Upper lobe of right lung (tissue), 1 donor: ENCODE data around the gene HRH2. TPM values are rescaled to one million over a fixed set of nuclear protein-coding genes. Genes with fewer than 3 reads are reported as not detected.

ENCODE experiments used
- ATAC-seq: fragments of 200-7000 bp; cut with Tn5 transposase; one replicate; pipeline ENCODE4 v1.9.1; 2020; ENCODE audit warnings: mild to moderate bottlenecking, moderate library complexity
- DNase-seq: peaks from one replicate; pipeline ENCODE4 v3.0.0-alpha.2; 2020
- H3K27ac ChIP-seq: fragments of 200-600 bp; one replicate; pipeline ENCODE4 v1.8.0; 2022
- H3K27me3 ChIP-seq: fragments of 200-600 bp; one replicate; pipeline ENCODE4 v1.8.0; 2022; ENCODE audit warnings: mild to moderate bottlenecking
- H3K36me3 ChIP-seq: fragments of 200-600 bp; one replicate; pipeline ENCODE4 v1.8.0; 2022
- H3K4me1 ChIP-seq: fragments of 200-600 bp; one replicate; pipeline ENCODE4 v1.8.0; 2022
- H3K4me3 ChIP-seq: fragments of 200-600 bp; one replicate; pipeline ENCODE4 v1.8.0; 2022; ENCODE audit warnings: mild to moderate bottlenecking
- H3K9me3 ChIP-seq: fragments of 200-600 bp; one replicate; pipeline ENCODE4 v1.8.0; 2022
- intact Hi-C: fragments of 100-400 bp; cut with DNase I; formaldehyde crosslinking; loops from one replicate; pipeline ENCODE4 v1.11.0; 2022
- total RNA-seq: library from RNA; stranded (reverse); fragmentation: NEBNext Ultra II Directional; extraction: Animal tissue kit (Norgen Biotek cat#: 25700); gene quantifications from one replicate; pipeline ENCODE4 v1.2.1, GENCODE V29; 2021
- TF ChIP-seq, protein P1 (sequence below): fragments of 200-600 bp; IDR thresholded peaks from one replicate; pipeline ENCODE4 v1.8.0; 2022; ENCODE audit warnings: antibody characterized with exemption
- donor health status: DM: no; HTN: yes; CAD: no; lungs with severe emphysema.

HRH2 gene
- total RNA-seq, 1 donor from 2014 or later = 8.2 TPM

DNA sequence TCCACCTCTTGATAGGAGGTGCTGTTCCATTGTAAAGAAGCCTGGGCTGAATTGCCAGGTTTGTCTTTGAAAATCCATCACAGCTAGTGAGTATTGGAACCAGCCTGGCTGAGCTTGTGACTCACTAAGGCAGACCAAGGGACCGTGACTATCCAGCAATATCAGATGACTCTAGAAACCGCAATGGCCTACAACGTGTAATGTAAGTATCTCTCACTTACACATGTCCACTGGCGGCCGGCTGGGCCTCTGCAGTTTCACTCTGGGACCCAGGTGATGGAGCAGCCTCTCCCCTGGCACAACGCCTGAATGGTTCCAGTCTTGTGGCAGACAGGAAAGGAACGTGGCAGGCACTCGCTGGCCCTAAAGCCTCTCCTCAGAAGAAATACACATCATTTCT lies 3.1 kb upstream of the HRH2 start:
- DNase-seq (no peak), ATAC-seq (peak; percentile 2)
- no peak overlapping the region for H3K4me3 ChIP-seq
- no peaks in the 10 kb centered on the region for H3K36me3 ChIP-seq
- H3K27me3 ChIP-seq = peaks cover 59% of the 10 kb centered on the region
- peaks cover 8% of the 10 kb centered on the region for H3K9me3 ChIP-seq
- TF ChIP-seq, protein P1, sequence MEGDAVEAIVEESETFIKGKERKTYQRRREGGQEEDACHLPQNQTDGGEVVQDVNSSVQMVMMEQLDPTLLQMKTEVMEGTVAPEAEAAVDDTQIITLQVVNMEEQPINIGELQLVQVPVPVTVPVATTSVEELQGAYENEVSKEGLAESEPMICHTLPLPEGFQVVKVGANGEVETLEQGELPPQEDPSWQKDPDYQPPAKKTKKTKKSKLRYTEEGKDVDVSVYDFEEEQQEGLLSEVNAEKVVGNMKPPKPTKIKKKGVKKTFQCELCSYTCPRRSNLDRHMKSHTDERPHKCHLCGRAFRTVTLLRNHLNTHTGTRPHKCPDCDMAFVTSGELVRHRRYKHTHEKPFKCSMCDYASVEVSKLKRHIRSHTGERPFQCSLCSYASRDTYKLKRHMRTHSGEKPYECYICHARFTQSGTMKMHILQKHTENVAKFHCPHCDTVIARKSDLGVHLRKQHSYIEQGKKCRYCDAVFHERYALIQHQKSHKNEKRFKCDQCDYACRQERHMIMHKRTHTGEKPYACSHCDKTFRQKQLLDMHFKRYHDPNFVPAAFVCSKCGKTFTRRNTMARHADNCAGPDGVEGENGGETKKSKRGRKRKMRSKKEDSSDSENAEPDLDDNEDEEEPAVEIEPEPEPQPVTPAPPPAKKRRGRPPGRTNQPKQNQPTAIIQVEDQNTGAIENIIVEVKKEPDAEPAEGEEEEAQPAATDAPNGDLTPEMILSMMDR = no peak
- no peak overlapping the region for H3K27ac ChIP-seq
- H3K4me1 ChIP-seq = peaks cover 8% of the 10 kb centered on the region
- intact Hi-C loops = no loop called here

DNA sequence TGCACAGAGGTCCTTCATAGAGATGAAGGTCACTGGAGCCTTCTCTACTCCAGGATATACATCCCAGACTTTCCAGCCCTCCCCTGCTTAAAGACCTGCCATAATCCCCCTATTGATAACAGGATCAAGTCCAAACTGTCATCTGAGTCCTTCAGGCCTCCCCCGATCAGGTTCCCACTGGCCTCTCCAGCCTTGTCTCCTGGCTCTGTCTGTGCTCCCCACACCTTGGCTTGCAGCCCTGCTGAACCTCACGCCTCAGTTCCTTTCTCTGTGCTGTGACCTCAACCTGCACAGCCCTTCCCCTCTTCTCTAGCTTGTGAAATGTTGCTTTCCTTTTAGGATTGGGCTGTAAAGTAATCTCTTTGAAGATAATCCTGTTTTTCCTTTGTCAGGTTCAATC lies 2.5 kb upstream of the HRH2 start:
- peaks cover 8% of the 10 kb centered on the region for H3K4me1 ChIP-seq
- no peak overlapping the region for H3K27ac ChIP-seq
- H3K4me3 ChIP-seq = no peak overlapping the region
- peaks cover 2% of the 10 kb centered on the region for H3K9me3 ChIP-seq
- peaks cover 61% of the 10 kb centered on the region for H3K27me3 ChIP-seq
- no peaks in the 10 kb centered on the region for H3K36me3 ChIP-seq
- intact Hi-C loops = no loop called here
- TF ChIP-seq, protein P1 = no peak
- DNase-seq = no peak
- no peak for ATAC-seq

DNA sequence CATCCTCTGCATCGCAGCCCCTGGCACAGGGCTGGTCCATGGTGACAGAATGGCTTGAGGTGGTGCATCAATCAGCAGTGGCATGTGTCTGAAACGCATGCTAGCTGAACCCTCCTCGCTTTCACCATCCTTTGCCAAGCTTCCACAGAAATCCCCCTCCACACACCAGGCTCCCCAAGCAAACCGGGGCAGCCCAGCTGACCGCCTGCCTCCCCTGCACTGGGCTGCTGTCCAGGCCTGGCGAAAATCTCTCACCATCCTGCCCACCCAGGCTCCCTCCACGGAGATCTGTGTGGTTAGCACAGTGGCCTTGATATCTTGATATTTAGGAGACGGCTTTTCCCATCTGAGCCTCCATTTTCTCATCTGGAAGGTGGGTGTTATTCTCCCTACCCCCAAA lies 905 bp upstream of the HRH2 start:
- no peaks in the 10 kb centered on the region for H3K9me3 ChIP-seq

DNA sequence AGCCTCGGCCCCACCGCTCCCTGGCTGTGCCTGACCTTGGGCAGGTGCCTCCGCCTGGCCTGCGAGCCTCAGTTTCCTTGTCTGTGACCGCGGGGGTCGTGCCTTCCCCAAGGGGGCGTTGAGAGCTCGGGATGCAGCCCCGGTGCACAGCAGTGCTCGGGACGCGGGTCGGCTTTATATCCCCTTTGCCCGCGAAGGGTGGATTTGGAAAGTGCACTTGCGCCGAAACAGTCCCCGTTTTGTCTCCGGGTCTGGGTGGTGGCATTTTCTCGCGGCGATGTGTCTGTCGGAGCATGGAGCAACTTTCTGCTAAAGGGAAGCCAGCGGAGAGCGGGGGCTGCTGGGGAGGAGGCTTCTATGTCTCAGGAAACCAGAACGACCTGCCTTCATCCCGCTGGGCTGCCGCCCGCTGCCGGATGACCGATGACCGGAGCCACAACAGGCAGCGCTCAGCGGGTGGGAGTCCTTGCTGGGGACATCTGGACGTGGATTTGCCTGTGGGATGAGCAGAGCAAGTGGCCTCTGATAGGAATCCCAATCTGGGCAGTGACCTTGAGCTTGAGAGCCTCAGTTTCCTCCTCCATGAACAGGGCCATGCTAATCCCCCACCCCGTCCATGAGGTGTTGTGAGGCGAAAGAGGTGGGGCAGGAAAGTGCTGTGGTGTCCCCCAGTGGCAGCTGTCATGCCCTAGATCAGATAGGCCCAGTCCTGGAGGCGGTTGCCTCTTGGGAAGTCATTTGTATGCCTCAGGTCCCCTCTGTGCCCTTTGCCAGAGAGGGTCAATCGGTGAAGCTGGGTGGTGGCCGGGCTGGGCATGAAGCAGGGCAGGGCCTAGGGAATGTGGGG lies 651 bp downstream of the HRH2 start:
- Histone ChIP-seq H3K27ac (peak overlapping the region; percentile 36), H3K4me3 (peak overlapping the region; percentile 50), H3K4me1 (peaks cover 8% of the 10 kb centered on the region), H3K9me3 (no peaks in the 10 kb centered on the region), H3K27me3 (peaks cover 67% of the 10 kb centered on the region), H3K36me3 (no peaks in the 10 kb centered on the region)
- intact Hi-C loops = no loop called here
- TF ChIP-seq, protein P1 = no peak
- ATAC-seq (peak; percentile 19), DNase-seq (no peak)

More for the DNA sequence above, 905 bp upstream of the HRH2 start:
- DNase-seq (no peak), ATAC-seq (no peak)
- TF ChIP-seq, protein P1 = no peak
- no peaks in the 10 kb centered on the region for H3K36me3 ChIP-seq
- intact Hi-C loops = no loop called here
- no peak overlapping the region for H3K27ac ChIP-seq
- H3K4me3 ChIP-seq = no peak overlapping the region
- H3K27me3 ChIP-seq = peaks cover 66% of the 10 kb centered on the region
- H3K4me1 ChIP-seq = peaks cover 8% of the 10 kb centered on the region

DNA sequence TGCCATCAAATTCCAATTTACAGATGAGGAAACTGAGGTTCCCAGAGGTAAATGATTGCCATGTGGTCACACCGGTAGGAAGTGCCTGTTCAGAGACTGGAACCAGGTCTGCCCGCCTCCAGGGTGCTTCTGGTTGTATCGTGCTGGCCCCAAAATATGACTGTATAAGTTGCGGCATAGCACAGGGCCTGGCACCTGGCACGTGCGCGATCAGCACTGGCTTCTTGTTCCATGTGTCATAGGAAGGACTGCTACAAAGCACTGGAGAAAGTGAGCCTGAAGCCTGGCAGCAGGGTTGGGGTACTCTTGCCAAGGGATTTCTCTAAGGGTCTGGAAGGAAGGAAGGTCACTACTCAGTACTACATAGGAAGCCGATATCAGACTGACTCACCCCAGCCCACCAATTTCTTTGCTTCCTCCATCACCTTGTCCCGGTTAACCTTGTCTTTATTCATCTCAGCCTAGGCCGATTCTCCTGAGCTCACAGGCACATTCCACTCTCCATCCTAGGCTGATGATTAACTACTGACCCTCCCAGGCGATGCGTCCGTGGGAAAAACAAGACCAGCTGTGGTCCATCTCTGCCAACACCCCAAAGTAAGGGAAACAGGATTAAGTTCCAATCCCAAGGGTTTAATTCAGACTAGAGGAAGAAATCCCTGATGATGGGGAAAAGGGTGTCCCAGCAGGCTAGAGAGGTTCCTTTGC lies 1.8 kb downstream of the HRH2 start:
- peak overlapping the region; percentile 3 for H3K4me3 ChIP-seq
- H3K9me3 ChIP-seq = no peaks in the 10 kb centered on the region
- DNase-seq (no peak), ATAC-seq (no peak)
- H3K4me1 ChIP-seq = peaks cover 8% of the 10 kb centered on the region
- intact Hi-C loops = no loop called here
- TF ChIP-seq, protein P1 = no peak
- H3K27ac ChIP-seq = no peak overlapping the region
- H3K36me3 ChIP-seq = no peaks in the 10 kb centered on the region
- peaks cover 70% of the 10 kb centered on the region for H3K27me3 ChIP-seq
